Peyer's patch (tissue), 4 donors: ENCODE data around the gene B3GNT3.

ENCODE experiments used
- POLR2A ChIP-seq, 2 donors: fragments of 450-650 bp; IDR thresholded peaks; one replicate each; pipeline ENCODE4 v1.5.1; 2017; ENCODE audit warnings: antibody characterized with exemption in 2 of 2, mild to moderate bottlenecking in 2 of 2, moderate library complexity in 2 of 2
- TF ChIP-seq, protein P1 (sequence below), 6 experiments: fragments of 450-650 bp in 4 of 6; fragments of 200-600 bp in 2 of 6; sonication (generic) in 1 of 6; IDR thresholded peaks; one replicate each; pipeline ENCODE4 v1.5.1; 2017 to 2019; ENCODE audit warnings: antibody characterized with exemption in 6 of 6, mild to moderate bottlenecking in 3 of 6, moderate library complexity in 1 of 6

DNA sequence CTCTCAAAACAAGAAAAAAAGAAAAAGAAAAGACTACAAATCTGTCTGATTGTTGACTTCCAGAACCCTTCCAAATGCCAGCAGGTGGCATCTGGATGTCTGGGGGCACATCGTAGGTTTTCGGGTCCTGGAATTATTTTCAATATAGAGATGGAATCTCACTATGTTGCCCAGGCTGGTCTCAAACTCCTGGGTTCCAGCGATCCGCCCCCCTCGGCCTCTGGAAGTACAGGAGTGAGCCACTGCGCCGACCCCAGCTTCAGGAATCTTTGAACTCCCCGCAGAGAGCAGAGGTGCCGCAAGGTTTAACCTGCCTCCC is 567 bp upstream of the B3GNT3 start:
- TF ChIP-seq, protein P1, sequence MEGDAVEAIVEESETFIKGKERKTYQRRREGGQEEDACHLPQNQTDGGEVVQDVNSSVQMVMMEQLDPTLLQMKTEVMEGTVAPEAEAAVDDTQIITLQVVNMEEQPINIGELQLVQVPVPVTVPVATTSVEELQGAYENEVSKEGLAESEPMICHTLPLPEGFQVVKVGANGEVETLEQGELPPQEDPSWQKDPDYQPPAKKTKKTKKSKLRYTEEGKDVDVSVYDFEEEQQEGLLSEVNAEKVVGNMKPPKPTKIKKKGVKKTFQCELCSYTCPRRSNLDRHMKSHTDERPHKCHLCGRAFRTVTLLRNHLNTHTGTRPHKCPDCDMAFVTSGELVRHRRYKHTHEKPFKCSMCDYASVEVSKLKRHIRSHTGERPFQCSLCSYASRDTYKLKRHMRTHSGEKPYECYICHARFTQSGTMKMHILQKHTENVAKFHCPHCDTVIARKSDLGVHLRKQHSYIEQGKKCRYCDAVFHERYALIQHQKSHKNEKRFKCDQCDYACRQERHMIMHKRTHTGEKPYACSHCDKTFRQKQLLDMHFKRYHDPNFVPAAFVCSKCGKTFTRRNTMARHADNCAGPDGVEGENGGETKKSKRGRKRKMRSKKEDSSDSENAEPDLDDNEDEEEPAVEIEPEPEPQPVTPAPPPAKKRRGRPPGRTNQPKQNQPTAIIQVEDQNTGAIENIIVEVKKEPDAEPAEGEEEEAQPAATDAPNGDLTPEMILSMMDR (IDR thresholded peaks at IDR 0.05), result no peak
- TF ChIP-seq POLR2A (IDR thresholded peaks at IDR 0.05), result no peak
